IMR-90 (cell line): ENCODE data around the gene EML4.

ENCODE experiments used
- CEBPB ChIP-seq: IDR thresholded peaks from 2 replicates; pipeline ENCODE4 v1.6.1; 2012; ENCODE audit warnings: low read depth, low read length, improper control_type of control experiment
- CTCF ChIP-seq: conservative IDR thresholded peaks from 2 replicates; pipeline ENCODE4 v1.5.1; 2012; ENCODE audit warnings: mild to moderate bottlenecking, low read depth, low read length, improper control_type of control experiment
- ELK1 ChIP-seq: fragments of 150-350 bp; IDR thresholded peaks from 2 replicates; pipeline ENCODE4 v1.6.1; 2016; ENCODE audit warnings: low read depth, mild to moderate bottlenecking, low read length, moderate library complexity, borderline replicate concordance
- FOS ChIP-seq: fragments of 150-350 bp; IDR thresholded peaks from 2 replicates; pipeline ENCODE4 v1.6.1; 2016; ENCODE audit warnings: low read depth, low read length
- MAZ ChIP-seq: IDR thresholded peaks from 2 replicates; pipeline ENCODE4 v1.6.1; 2012; ENCODE audit warnings: low read depth, mild to moderate bottlenecking, low read length, improper control_type of control experiment, moderate library complexity, borderline replicate concordance
- POLR2A ChIP-seq: IDR thresholded peaks from 2 replicates; pipeline ENCODE4 v1.6.1; 2012; ENCODE audit warnings: mild to moderate bottlenecking, low read depth, low read length
- RAD21 ChIP-seq: IDR thresholded peaks from 2 replicates; pipeline ENCODE4 v1.6.1; 2012; ENCODE audit warnings: low read length, improper control_type of control experiment
- RCOR1 ChIP-seq: IDR thresholded peaks from 2 replicates; pipeline ENCODE4 v1.6.1; 2012; ENCODE audit warnings: mild to moderate bottlenecking, low read length, improper control_type of control experiment; ENCODE audit not compliant: insufficient replicate concordance
- RFX5 ChIP-seq: IDR thresholded peaks from 2 replicates; pipeline ENCODE4 v1.8.0; 2012; ENCODE audit warnings: low read depth, mild to moderate bottlenecking, low read length, moderate library complexity
- SMC3 ChIP-seq: fragments of 150-350 bp; IDR thresholded peaks from 2 replicates; pipeline ENCODE4 v1.6.1; 2016; ENCODE audit warnings: low read depth, mild to moderate bottlenecking, antibody characterized with exemption, low read length, moderate library complexity
- USF2 ChIP-seq: fragments of 150-350 bp; IDR thresholded peaks from 2 replicates; pipeline ENCODE4 v1.6.1; 2017; ENCODE audit warnings: mild to moderate bottlenecking, antibody characterized with exemption, low read length, low read depth

DNA sequence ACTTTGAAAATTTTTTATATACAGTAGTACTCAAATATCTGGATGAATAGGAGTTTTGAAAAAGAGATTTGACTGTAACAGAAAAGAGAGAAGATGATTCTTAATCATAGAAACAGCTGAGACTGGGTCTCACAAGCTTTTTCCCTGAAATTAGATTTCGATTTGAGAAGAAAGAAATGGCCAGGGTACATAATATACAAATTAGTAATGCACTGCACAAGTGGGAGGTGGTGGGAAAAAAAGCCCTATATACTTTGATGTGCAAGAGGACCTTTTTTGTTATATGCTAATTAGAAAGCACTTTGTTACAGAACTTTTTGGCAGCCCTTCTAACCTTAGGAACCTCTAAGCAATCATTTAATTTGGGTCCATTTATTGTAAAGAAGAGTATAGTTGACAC, 62.9 kb downstream of the EML4 start:
- TF ChIP-seq USF2 (no peak), CTCF (no peak), ELK1 (no peak), RCOR1 (no peak), POLR2A (no peak), CEBPB (no peak), FOS (no peak), SMC3 (no peak), MAZ (no peak), RAD21 (no peak), RFX5 (no peak)
